ENCODE data around the gene ADISSP. TPM values are rescaled to one million over a fixed set of nuclear protein-coding genes. Genes with fewer than 3 reads are reported as not detected.

The ADISSP gene
- polyA plus RNA-seq, 4 donors = 5.8 to 38.4 (median 16.2) TPM

- peak overlapping the region in 1 of 3 donors; percentile 16 for H3K4me3 ChIP-seq (ENCODE audit: low read depth in 1 of 3, low read length in 3 of 3)
- no peak for FAIRE-seq
- H3K4me1 ChIP-seq (ENCODE audit: control insufficient read depth in 3 of 3, insufficient read depth in 2 of 3, low read depth in 1 of 3, low read length in 2 of 3) = peaks cover 0 to 21% (median 4%) of the 10 kb centered on the region in 3 donors
- 24 to 42% (median 31%) methylated on average over 43 to 45 of the region's 45 CpGs for WGBS, 3 donors
- peaks cover 0 to 27% (median 0%) of the 10 kb centered on the region in 3 donors for H3K36me3 ChIP-seq (ENCODE audit: control insufficient read depth in 3 of 3, insufficient read depth in 2 of 3, low read depth in 1 of 3, low read length in 3 of 3)
- DNase-seq = peak; percentile 72 to 89
- no peak overlapping the region for H3K27ac ChIP-seq (ENCODE audit: low read depth in 1 of 3, low read length in 2 of 3)
- peaks cover 0 to 25% (median 0%) of the 10 kb centered on the region in 3 donors for H3K27me3 ChIP-seq (ENCODE audit: control insufficient read depth in 3 of 3, insufficient read depth in 3 of 3, low read length in 3 of 3)
- H3K9me3 ChIP-seq (ENCODE audit: control insufficient read depth in 2 of 2, insufficient read depth in 1 of 2, low read depth in 1 of 2, low read length in 1 of 2) = no peaks in the 10 kb centered on the region
These were observed 22.5 kb downstream of the ADISSP start for GRCh38 chr20:3744806-3745685.

GRCh38 chr20:3744037-3744436 is 23.5 kb downstream of the ADISSP start:
- Histone ChIP-seq H3K4me1 (ENCODE audit: control insufficient read depth in 3 of 3, insufficient read depth in 2 of 3, low read depth in 1 of 3, low read length in 2 of 3) (peaks cover 0 to 21% (median 4%) of the 10 kb centered on the region in 3 donors), H3K27ac (ENCODE audit: low read depth in 1 of 3, low read length in 2 of 3) (no peak overlapping the region), H3K36me3 (ENCODE audit: control insufficient read depth in 3 of 3, insufficient read depth in 2 of 3, low read depth in 1 of 3, low read length in 3 of 3) (peaks cover 0 to 26% (median 0%) of the 10 kb centered on the region in 3 donors), H3K4me3 (ENCODE audit: low read depth in 1 of 3, low read length in 3 of 3) (no peak overlapping the region), H3K27me3 (ENCODE audit: control insufficient read depth in 3 of 3, insufficient read depth in 3 of 3, low read length in 3 of 3) (peaks cover 0 to 16% (median 0%) of the 10 kb centered on the region in 3 donors), H3K9me3 (ENCODE audit: control insufficient read depth in 2 of 2, insufficient read depth in 1 of 2, low read depth in 1 of 2, low read length in 1 of 2) (no peaks in the 10 kb centered on the region)
- WGBS, 3 donors = 68 to 88% (median 74%) methylated on average over 1 of the region's 1 CpG
- FAIRE-seq = no peak
- no peak for DNase-seq

- Histone ChIP-seq H3K9me3 (ENCODE audit: control insufficient read depth in 2 of 2, insufficient read depth in 1 of 2, low read depth in 1 of 2, low read length in 1 of 2) (no peaks in the 10 kb centered on the region), H3K4me3 (ENCODE audit: low read depth in 1 of 3, low read length in 3 of 3) (no peak overlapping the region), H3K36me3 (ENCODE audit: control insufficient read depth in 3 of 3, insufficient read depth in 2 of 3, low read depth in 1 of 3, low read length in 3 of 3) (peaks cover 0 to 24% (median 0%) of the 10 kb centered on the region in 3 donors), H3K27me3 (ENCODE audit: control insufficient read depth in 3 of 3, insufficient read depth in 3 of 3, low read length in 3 of 3) (peaks cover 0 to 10% (median 0%) of the 10 kb centered on the region in 3 donors), H3K4me1 (ENCODE audit: control insufficient read depth in 3 of 3, insufficient read depth in 2 of 3, low read depth in 1 of 3, low read length in 2 of 3) (peaks cover 0 to 18% (median 4%) of the 10 kb centered on the region in 3 donors), H3K27ac (ENCODE audit: low read depth in 1 of 3, low read length in 2 of 3) (no peak overlapping the region)
- WGBS, 3 donors = 68 to 89% (median 82%) methylated on average over 2 of the region's 2 CpGs
- FAIRE-seq (no peak), DNase-seq (no peak)
These were observed 24.3 kb downstream of the ADISSP start for GRCh38 chr20:3743251-3743650.

GRCh38 chr20:3741836-3742458 is 25.6 kb downstream of the ADISSP start:
- FAIRE-seq (no peak), DNase-seq (no peak)
- 78 to 83% (median 82%) methylated on average over 7 of the region's 7 CpGs for WGBS, 3 donors
- H3K27me3 ChIP-seq (ENCODE audit: control insufficient read depth in 3 of 3, insufficient read depth in 3 of 3, low read length in 3 of 3) = peaks cover 0 to 10% (median 0%) of the 10 kb centered on the region in 3 donors
- no peaks in the 10 kb centered on the region for H3K9me3 ChIP-seq (ENCODE audit: control insufficient read depth in 2 of 2, insufficient read depth in 1 of 2, low read depth in 1 of 2, low read length in 1 of 2)
- H3K36me3 ChIP-seq (ENCODE audit: control insufficient read depth in 3 of 3, insufficient read depth in 2 of 3, low read depth in 1 of 3, low read length in 3 of 3) = peaks cover 0 to 13% (median 0%) of the 10 kb centered on the region in 3 donors
- no peak overlapping the region for H3K27ac ChIP-seq (ENCODE audit: low read depth in 1 of 3, low read length in 2 of 3)
- H3K4me1 ChIP-seq (ENCODE audit: control insufficient read depth in 3 of 3, insufficient read depth in 2 of 3, low read depth in 1 of 3, low read length in 2 of 3) = peaks cover 0 to 8% (median 2%) of the 10 kb centered on the region in 3 donors
- no peak overlapping the region for H3K4me3 ChIP-seq (ENCODE audit: low read depth in 1 of 3, low read length in 3 of 3)

GRCh38 chr20:3740615-3741301 is 26.8 kb downstream of the ADISSP start:
- FAIRE-seq (no peak), DNase-seq (no peak)
- WGBS, 3 donors = 88 to 92% (median 92%) methylated on average over 15 of the region's 15 CpGs
- H3K9me3 ChIP-seq (ENCODE audit: control insufficient read depth in 2 of 2, insufficient read depth in 1 of 2, low read depth in 1 of 2, low read length in 1 of 2) = no peaks in the 10 kb centered on the region
- no peak overlapping the region for H3K4me3 ChIP-seq (ENCODE audit: low read depth in 1 of 3, low read length in 3 of 3)
- peaks cover 0 to 7% (median 0%) of the 10 kb centered on the region in 3 donors for H3K4me1 ChIP-seq (ENCODE audit: control insufficient read depth in 3 of 3, insufficient read depth in 2 of 3, low read depth in 1 of 3, low read length in 2 of 3)
- H3K27ac ChIP-seq (ENCODE audit: low read depth in 1 of 3, low read length in 2 of 3) = no peak overlapping the region
- peaks cover 0 to 11% (median 0%) of the 10 kb centered on the region in 3 donors for H3K36me3 ChIP-seq (ENCODE audit: control insufficient read depth in 3 of 3, insufficient read depth in 2 of 3, low read depth in 1 of 3, low read length in 3 of 3)
- peaks cover 0 to 10% (median 0%) of the 10 kb centered on the region in 3 donors for H3K27me3 ChIP-seq (ENCODE audit: control insufficient read depth in 3 of 3, insufficient read depth in 3 of 3, low read length in 3 of 3)

- Histone ChIP-seq H3K4me3 (ENCODE audit: low read depth in 1 of 3, low read length in 3 of 3) (no peak overlapping the region), H3K4me1 (ENCODE audit: control insufficient read depth in 3 of 3, insufficient read depth in 2 of 3, low read depth in 1 of 3, low read length in 2 of 3) (peaks cover 0 to 7% (median 0%) of the 10 kb centered on the region in 3 donors), H3K9me3 (ENCODE audit: control insufficient read depth in 2 of 2, insufficient read depth in 1 of 2, low read depth in 1 of 2, low read length in 1 of 2) (no peaks in the 10 kb centered on the region), H3K27me3 (ENCODE audit: control insufficient read depth in 3 of 3, insufficient read depth in 3 of 3, low read length in 3 of 3) (peaks cover 0 to 10% (median 0%) of the 10 kb centered on the region in 3 donors), H3K36me3 (ENCODE audit: control insufficient read depth in 3 of 3, insufficient read depth in 2 of 3, low read depth in 1 of 3, low read length in 3 of 3) (peaks cover 0 to 9% (median 0%) of the 10 kb centered on the region in 3 donors), H3K27ac (ENCODE audit: low read depth in 1 of 3, low read length in 2 of 3) (peak overlapping the region in 1 of 3 donors; percentile 20)
- DNase-seq (no peak), FAIRE-seq (no peak)
- 71 to 78% (median 78%) methylated on average over 7 of the region's 7 CpGs for WGBS, 3 donors
These were observed 27.6 kb downstream of the ADISSP start for GRCh38 chr20:3739926-3740451.

GRCh38 chr20:3739054-3739925 is 28.3 kb downstream of the ADISSP start:
- peak overlapping the region in 1 of 3 donors; percentile 20 for H3K27ac ChIP-seq (ENCODE audit: low read depth in 1 of 3, low read length in 2 of 3)
- no peaks in the 10 kb centered on the region for H3K9me3 ChIP-seq (ENCODE audit: control insufficient read depth in 2 of 2, insufficient read depth in 1 of 2, low read depth in 1 of 2, low read length in 1 of 2)
- no peak overlapping the region for H3K4me3 ChIP-seq (ENCODE audit: low read depth in 1 of 3, low read length in 3 of 3)
- FAIRE-seq = no peak
- peaks cover 0 to 9% (median 0%) of the 10 kb centered on the region in 3 donors for H3K36me3 ChIP-seq (ENCODE audit: control insufficient read depth in 3 of 3, insufficient read depth in 2 of 3, low read depth in 1 of 3, low read length in 3 of 3)
- peaks cover 0 to 7% (median 0%) of the 10 kb centered on the region in 3 donors for H3K4me1 ChIP-seq (ENCODE audit: control insufficient read depth in 3 of 3, insufficient read depth in 2 of 3, low read depth in 1 of 3, low read length in 2 of 3)
- 76 to 80% (median 79%) methylated on average over 19 of the region's 19 CpGs for WGBS, 3 donors
- DNase-seq = no peak
- peaks cover 0 to 3% (median 0%) of the 10 kb centered on the region in 3 donors for H3K27me3 ChIP-seq (ENCODE audit: control insufficient read depth in 3 of 3, insufficient read depth in 3 of 3, low read length in 3 of 3)
